OCI-M2 (cell line): ENCODE data around the gene UCK2.

Experiments
- DNase-seq: peaks from one replicate; lab custom pipeline; 2025; ENCODE audit not compliant: unreplicated experiment; lab: John Stamatoyannopoulos, UW

Gene UCK2

DNA sequence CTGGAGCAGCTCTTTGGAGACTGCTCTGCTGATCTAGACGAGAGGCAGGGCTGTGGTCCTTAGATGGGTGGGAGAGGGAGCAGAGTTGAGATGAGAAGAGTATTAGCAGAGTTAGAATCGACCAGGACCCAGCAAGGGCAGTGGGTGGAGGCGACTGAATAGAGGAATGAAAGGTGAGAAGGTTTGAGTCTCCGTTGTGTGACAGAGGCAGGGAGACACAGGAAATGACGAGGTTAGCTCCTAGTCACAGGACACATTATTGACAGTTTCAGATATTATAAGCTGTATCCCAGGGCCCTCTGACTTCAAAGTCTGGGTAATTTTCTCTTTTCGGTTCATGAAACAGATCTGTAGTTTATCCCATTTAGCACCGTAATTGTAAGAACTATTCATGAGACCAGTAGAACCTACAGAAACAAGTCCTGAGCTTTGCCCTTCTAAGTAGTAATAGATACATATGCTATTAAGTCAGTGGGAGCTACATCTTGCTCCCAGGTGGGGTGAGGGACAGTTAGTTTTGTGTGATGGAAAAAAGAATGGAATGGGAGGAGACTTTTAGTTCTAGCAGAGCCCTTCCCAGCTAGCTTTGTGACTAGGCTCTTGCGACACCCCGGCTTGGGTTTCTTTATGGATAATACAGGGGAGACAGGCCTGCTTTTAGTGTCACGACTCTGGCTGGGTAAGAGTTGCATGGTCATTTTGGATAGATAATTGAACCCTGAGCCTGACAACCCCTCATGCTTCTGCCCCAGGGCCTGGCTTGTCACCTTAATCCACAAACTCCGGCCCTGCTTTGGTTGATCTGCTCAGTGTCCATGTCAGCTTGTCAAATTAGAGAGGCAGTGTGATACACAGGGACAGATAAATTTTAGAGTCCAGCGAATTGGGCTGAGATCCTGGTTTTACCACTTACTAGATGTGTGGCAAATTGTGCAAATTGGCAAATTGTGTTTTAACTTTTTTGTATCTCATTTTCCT is 70.2 kb downstream of the UCK2 start:
- no peak for DNase-seq

DNA sequence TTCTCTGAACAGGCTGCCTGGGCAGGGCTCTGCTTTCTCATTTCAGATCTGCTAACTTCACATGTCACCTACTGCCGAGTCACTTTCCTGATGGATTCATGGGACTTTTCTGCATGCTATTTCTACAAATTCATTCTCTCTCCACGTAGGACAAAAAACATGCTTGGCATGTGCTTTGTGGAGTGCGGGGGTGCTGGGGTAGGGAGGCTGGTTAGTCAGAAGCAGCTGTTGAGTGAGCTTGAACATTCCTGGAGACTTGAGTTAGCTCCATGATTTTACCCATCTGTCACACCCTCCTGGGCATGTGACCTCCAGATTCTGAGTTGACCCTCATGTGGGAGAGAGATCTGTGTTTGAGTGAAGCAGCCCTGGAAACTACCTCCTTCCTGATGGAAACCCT is 71.4 kb downstream of the UCK2 start:
- no peak for DNase-seq

DNA sequence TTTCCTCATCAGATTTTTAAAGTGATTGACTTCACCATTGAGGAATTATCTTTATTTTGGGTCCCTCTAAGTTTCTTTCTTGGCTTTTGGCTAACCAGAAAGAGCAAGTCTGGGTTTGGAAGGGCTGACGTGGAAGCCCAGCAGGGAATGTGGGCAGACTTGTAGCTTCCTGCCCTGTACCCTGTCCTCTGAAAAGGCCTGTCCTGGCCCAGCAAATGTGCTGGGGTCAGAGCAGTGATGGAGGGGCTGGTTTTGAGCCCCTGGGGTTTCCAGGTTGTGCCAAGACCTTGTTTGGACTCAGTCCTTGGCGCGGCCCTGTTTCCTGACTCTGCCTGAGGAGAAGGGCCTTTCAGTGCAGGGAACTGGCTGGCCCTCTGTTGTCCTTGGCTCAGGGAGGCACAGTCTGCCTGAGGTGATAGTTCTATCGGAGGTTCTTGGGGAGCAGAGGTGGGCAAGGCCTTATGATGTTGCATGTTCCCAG is 72.1 kb downstream of the UCK2 start:
- no peak for DNase-seq

DNA sequence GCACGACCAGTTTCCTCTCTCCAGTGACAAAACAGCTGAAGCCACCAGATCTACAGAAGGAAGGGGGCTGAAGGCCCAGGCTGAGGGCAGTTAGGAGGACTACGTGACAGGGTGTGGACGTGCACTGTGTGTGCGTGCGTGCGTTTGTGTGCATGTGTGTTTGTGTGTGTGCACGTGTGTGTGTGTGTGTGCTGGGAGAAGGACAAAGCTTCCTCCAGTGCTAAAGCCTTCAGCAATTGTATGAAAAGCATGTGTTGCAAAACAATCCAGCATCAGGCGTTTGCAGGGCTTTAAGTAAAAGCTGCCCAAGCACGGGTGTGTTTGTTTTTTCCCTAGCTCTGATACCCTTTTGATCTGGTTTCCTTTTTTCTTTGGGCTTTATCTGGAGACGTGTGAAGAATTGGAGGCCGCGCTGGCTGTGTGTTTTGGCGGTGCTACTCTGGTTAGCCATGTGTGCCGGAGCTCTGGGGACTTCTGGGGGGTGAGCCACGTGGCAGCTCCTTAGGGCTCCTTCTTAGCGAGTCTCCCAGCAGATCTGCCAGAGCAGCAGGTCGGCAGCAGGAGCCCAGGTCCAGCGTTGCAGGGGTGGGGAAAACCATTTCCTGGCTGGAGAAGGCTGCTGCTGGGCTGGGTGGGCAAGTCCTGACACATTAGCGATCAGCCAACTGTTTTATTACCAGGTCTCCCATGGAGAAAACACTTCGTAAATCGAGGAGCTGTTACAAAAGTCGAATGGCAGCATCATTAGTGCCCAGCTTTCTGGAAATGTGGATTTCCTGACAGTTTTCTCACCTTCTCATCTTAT is 73.4 kb downstream of the UCK2 start:
- no peak for DNase-seq

DNA sequence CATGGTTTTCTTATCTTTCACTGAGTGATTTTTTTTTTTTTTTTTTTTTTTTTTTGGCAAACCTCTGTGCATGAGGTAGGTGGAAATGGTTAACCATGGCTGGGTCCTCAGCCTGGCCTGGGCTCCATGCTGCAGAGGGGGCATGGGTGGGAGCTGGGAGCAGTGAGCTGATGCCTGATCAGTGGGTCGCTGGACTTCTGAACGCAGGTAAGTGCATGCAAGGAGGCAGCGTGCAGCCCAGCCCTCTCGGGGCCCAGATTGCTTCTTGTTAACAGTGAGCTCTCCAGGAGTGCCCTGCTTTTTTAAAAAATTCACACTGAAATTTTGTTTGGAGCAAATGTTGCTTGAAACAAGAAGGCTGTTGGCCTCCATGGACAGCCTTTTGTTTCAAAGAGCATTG is 75.2 kb downstream of the UCK2 start:
- DNase-seq: no peak

DNA sequence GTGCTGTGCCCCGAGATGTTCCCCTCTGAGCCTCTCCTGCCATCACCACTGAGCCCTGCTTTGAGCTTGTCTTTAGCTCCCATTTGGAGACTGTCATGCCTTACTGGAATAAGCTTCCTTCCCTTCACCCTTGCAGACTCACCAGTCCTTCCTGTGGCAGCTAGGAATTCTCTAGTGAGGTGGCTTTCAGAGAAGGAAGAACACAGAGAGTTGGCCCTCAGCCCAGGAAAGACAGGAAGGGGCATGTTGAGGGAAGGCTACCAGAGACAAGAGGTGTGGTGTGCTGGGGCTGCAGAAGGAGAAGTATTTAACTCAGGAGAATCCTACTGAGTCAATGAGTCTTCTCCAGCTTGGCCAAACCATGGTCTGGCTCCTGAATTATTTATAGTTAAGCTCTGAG is 76.3 kb downstream of the UCK2 start:
- DNase-seq: no peak

DNA sequence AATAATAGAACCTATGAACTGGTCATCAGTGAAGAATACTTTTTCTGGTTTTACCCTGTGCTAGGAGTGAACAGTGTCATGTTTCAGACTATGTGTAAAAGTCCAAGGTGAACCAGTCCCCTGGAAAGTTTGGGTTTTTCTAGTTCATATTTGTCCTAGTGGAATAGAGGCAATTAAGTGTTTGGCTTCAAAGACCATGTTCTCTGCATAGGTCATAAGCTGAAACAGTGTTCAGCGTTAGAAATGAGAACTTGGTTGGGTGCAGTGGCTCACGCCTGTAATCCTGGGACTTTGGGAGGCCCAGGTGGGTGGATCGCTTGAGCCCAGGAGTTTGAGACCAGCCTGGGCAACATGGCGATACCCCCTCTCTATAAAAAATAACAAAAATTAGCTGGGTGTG is 77.5 kb downstream of the UCK2 start:
- DNase-seq: no peak

DNA sequence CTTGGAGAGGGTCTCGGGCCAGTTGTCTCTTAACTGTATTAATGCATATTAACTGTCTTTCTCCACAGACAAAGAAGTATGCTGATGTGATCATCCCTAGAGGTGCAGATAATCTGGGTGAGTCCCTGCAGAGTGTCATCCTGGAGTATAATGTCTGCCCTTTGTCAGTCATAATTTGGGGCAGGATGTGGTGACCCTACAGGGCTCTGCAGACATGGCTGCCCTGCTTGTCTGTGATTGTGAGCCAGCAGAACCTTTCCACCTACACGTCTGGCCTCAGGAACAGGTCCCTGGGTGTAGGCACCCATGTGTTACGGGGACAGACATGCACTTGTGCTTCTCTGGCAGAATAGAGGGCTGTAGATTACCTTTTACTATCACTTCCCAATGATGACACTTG is 78.4 kb downstream of the UCK2 start:
- no peak for DNase-seq

DNA sequence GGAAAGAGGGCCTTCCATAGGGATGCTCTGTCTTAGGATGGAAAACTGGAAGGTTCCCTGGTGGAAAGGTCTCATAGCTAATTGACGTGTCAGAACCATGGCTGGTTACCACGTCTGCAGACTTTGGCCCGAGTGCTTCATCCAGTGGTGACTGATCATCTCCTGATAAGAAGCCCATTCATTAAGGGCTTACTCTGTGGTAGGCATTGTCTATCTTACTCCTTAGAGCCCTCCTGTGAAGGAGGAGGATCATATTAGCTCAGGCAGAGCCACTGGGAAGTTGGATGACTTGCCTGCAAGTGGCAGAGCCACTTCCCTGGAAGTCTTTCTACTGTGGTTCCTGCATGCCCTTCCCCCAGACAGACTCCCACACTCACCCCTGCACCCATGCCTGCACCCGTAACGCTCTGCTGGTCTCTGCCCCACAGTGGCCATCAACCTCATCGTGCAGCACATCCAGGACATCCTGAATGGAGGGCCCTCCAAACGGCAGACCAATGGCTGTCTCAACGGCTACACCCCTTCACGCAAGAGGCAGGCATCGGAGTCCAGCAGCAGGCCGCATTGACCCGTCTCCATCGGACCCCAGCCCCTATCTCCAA is 79.9 kb downstream of the UCK2 start:
- DNase-seq: no peak

DNA sequence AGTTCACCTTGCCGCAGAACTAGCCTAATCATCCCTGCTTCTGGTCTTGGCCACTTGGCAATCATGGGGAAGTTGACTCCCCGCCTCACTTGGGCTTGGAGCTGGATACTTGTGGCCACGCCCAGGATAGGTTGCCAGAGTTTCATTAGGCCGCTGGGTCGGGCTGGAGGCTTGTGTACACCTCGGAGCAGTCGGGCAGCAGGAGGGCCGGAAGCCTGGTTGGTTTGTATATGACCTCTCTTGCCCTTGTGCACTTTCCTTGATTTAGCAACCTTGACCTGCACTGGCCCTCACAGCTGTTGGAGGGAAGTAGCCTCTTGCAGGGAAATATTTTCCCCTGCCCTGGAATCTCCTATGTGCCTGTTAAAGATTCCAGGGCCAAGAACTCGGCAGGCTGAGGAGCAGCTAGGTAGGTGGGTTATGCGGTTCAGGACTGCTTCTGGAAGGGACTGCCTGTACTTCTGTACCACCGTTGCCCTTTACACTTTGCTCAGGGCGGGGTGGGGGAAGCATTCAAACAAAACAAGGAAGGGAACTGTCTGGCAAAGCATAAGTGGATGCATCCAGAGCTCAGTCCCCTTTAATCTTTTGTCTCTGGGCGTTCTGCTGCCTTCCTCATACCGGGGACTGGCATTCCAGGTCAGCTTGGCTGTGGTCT is 83.5 kb downstream of the UCK2 start:
- no peak for DNase-seq

DNA sequence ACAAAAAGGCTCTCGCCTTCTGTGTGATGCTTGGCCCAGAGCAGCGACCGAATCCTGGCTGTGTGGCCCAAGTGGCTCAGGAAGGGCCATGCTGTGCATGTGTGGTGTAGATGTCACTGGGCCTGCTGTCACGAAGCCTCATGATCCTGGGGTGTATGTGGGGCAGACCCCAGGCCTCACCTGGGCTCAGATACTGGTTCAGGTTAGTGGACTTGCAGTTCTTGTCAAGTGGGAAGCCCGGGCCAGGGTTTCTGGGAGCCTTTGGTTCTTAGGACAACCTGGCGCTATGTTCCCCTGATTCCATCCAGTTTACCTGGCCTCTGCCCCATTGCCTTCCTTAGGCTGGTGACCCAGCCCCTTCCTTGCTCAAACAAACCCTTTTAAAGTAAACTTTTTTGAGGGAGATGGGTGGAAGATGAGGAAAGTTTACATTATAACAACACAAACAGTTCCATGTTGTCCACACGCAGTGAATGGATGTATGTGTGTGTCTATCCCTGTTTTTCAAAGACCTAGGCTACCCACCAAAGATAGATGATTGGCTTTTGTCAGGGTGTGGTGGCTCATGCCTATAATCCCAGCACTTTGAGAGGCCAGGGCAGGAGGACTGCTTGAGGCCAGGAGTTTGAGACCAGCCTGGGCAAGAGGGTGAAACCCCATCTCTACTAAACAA is 84.3 kb downstream of the UCK2 start:
- no peak for DNase-seq

DNA sequence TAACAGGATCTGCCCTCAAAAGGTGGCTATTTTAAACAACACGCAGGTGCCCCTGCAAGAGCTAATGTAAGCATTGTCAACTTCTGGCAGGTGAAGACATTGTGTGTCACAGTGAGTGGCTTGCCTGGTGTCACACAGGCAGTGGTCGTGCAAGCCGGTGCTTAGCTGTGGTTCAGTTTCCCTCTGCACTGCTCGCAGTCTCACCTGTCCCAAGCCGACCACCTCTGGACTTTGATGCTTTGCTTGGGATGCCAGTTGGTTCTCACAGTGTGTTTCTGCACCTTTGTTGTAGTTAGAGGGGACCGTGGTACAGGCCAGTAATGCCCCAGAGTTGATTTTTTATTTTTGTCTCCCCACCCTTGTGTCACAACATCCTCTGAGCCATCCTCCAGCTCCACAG is 85.2 kb downstream of the UCK2 start:
- DNase-seq: no peak

DNA sequence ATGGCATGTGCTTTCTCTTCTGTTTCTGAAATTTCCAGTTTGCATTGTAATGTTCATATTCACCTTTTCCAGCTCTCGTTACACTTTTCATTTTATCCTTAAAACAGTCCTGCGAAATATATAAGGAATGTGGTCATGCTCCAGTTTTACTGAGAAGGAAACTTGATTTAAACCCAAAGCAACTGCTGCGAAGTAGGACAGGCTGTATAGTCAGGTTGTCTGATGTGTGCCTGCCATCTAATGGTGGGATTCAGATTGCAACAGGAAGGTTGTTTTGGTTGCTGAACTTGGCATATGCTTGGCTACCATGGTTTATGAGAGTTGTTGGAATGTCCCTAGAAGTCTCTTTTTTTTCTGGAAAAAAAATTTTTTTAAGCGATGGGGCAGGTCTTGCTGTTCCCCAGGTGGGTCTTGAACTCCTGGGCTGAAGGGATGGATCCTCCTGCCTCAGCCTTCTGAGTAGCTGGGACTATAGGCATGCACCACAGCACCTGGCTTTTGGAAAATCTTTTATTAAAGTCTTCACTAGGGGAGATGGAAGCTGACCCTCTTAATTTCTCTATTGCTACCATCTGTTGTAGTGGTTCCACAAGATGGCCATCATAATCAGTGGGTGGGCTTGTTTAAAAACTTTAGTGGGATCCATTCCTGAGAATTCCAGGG is 86.9 kb downstream of the UCK2 start:
- peak; percentile 8 for DNase-seq

DNA sequence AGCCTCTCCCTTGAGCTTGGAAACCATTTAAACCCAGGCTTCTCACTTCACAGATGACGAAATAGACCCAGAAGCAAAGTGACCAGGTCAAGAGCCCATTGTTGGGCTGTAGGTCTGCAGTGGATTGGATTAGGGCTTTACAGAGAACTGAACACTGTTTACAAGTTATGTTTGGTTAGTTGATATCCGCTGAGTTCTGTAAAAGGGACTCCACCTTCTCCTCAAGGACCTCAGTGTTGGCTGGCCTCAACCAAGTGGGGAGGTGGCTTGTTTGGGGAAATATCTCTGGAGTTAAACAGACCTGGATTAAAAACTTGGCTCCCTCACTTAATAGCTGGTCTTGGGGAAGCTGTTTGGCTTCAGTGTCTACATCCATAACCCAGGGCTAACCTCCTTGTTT is 88.1 kb downstream of the UCK2 start:
- no peak for DNase-seq

DNA sequence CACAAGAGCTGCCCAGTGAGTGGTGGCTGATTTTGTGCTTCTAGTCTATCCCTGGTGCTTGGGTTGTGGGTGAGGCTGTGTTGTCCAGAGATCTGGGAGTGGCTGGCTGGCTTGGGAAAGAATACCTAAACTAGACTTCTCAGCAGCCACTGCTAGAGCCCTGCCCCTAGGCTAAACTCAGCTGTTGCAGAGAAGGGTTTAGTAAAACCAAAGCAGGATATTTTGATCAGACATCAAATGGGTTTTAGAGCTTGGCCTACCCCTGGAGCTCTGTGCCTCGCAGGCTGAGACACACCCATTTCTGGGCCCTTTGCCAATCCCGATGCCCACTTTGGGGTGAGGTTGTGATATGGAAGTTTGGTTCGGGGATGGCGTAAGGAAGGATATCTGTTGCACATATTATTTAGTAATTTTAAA is 88.5 kb downstream of the UCK2 start:
- DNase-seq: no peak

DNA sequence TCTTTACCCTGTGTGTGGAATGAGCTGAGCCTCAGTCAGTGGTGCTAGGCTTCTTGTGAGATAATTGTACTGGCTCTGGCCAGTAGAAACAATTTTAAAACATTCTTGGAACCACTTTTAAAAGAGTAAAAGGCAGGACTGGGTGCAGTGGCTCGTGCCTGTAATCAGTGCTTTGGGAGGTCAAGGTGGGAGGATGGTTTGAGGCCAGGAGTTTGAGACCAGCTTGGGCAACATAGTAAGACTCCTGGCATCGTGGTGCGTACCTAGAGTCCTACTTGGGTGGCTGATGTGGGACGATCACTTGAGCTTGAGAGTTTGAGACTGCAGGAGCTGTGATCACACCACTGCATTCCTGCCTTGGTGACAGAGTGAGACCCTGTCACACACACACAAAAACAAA is 89.8 kb downstream of the UCK2 start:
- DNase-seq: no peak

DNA sequence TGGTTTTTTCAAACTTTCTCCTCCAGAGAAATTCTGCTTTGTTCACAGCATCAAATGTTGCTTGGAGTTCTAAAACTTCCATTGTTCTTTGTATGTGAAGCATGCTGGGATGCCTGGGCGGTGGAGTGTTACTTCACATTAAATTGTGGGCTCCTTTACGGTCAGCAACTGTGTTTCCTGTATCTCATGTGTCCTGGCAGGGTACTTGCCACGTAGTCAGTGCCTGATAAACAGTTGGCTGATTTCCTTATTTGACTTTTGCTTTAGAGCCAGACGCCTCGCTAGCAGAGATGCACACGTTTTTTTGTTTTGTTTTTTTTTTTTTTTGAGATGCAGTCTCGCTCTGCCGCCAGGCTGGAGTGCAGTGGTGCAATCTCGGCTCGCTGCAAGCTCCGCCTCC is 96.7 kb downstream of the UCK2 start:
- DNase-seq: no peak

DNA sequence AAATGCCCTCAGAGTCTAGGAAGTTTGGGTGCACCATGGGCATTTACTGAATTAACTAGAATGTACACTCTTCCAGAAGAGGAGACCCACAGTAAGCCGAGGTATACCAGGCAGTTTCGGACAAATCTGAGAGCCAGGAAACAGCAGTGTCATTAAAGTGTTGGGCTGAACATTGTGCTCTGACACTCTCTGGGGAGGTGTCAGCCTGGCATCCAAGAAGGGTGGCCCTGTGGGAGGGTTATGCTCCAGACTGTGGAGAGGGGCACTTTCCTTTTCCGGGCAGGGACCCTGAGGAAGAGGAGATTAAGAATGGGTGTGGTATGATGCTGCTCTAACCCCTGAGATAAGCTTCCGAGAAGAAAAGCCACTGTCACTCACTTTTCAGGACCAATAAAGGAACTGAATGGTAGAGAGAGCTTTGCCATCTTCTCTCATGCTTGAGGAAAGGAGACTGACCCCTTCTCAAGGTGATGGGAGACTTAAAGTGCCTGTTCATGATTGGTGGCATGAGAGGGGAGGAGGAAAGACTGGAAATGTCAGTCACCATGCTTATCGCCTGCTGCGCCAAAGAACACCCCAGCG is 98.2 kb downstream of the UCK2 start:
- no peak for DNase-seq

DNA sequence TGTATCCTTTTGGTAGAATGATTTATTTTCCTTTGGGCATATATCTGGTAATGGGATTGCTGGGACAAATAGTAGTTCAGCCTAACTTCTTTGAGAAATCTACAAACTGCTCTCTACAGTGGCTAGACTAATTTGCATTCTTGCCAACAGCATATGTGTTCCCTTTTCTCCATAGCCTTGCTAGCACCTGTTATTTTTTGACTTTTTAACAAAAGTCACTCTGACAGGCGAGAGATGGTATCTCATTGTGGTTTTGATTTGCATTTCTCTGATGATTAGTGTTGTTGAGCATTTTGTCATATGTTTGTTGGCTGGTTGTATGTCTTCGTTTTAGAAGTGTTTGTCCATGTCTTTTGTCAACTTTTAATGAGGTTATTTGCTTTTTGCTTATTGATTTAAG is 99.8 kb downstream of the UCK2 start:
- no peak for DNase-seq
